H1 (cell line): ENCODE measurements around the gene SMG7. TPM values are rescaled to one million over a fixed set of nuclear protein-coding genes. Genes with fewer than 3 reads are reported as not detected.

Experiments
- CTCF ChIA-PET: fragments of 300-600 bp; sonication (Branson Sonifier 250); formaldehyde crosslinking; loops from one replicate; lab custom pipeline; 2021; ENCODE audit not compliant: partially characterized antibody; lab: Charles Lee
- POLR2A ChIA-PET: fragments of 300-600 bp; sonication (Branson Sonifier 250); formaldehyde crosslinking; loops from one replicate; lab custom pipeline; 2021; ENCODE audit warnings: inconsistent platforms; ENCODE audit not compliant: partially characterized antibody; lab: Charles Lee
- DNase-seq, 2 experiments: peaks; one replicate each; pipeline versions ENCODE4 v3.0.0 to v3.0.0-alpha.2; 2010 to 2022; ENCODE audit warnings: low spot score in 2 of 2, low read depth in 1 of 2, mixed read lengths in 1 of 2
- FAIRE-seq: peaks from 2 replicates; lab custom pipeline; 2011; peaks lifted over from hg19 to GRCh38; lab: Jason Lieb, UNC
- H2AFZ ChIP-seq: 2 replicates; pipeline ENCODE4 v1.8.1; 2012; ENCODE audit warnings: low read length, inconsistent platforms
- H2AK5ac ChIP-seq: 2 replicates; pipeline ENCODE4 v1.6.1; 2013; ENCODE audit warnings: low read depth, low read length
- H2BK120ac ChIP-seq: replicated peaks from 2 replicates; pipeline ENCODE3; 2013; ENCODE audit warnings: low read depth, low read length, inconsistent platforms
- H2BK12ac ChIP-seq: 2 replicates; pipeline ENCODE4 v1.6.1; 2013; ENCODE audit warnings: low read depth, low read length
- H2BK15ac ChIP-seq: 2 replicates; pipeline ENCODE4 v1.6.1; 2013; ENCODE audit warnings: low read length
- H2BK20ac ChIP-seq: 2 replicates; pipeline ENCODE4 v1.6.1; 2013; ENCODE audit warnings: low read length
- H2BK5ac ChIP-seq: 2 replicates; pipeline ENCODE4 v1.6.1; 2013; ENCODE audit warnings: low read depth, low read length
- H3K14ac ChIP-seq: 2 replicates; pipeline ENCODE4 v1.6.1; 2013; ENCODE audit warnings: inconsistent platforms; ENCODE audit not compliant: insufficient read length
- H3K18ac ChIP-seq: 2 replicates; pipeline ENCODE4 v1.6.1; 2013; ENCODE audit warnings: low read length; ENCODE audit errors: extremely low read depth
- H3K23ac ChIP-seq: 2 replicates; pipeline ENCODE4 v1.6.1; 2013; ENCODE audit warnings: inconsistent platforms; ENCODE audit not compliant: insufficient read length
- H3K23me2 ChIP-seq: 2 replicates; pipeline ENCODE4 v1.6.1; 2013; ENCODE audit warnings: low read depth, low read length
- H3K27ac ChIP-seq: 2 replicates; pipeline ENCODE4 v1.6.1; 2011; ENCODE audit warnings: low read depth, low read length, inconsistent platforms
- H3K27me3 ChIP-seq, 4 experiments: replicated peaks in 1 of 4; 1 replicate in 1 of 4; 2 replicates in 3 of 4; pipeline versions ENCODE4 v1.6.1 to v1.8.1; 2011 to 2013; ENCODE audit warnings: low read length in 3 of 4, mild to moderate bottlenecking in 3 of 4, inconsistent platforms in 2 of 4, mixed read lengths in 2 of 4, moderate library complexity in 1 of 4; ENCODE audit not compliant: control insufficient read depth in 3 of 4, insufficient read depth in 3 of 4; ENCODE audit errors: extremely low read depth in 1 of 4
- H3K36me3 ChIP-seq, 4 experiments: 2 replicates each; pipeline versions ENCODE4 v1.6.1 to v1.8.1; 2011 to 2013; ENCODE audit warnings: mild to moderate bottlenecking in 4 of 4, low read length in 3 of 4, moderate library complexity in 2 of 4, control low read depth in 1 of 4, inconsistent platforms in 1 of 4; ENCODE audit not compliant: insufficient read depth in 4 of 4, control insufficient read depth in 2 of 4
- H3K4ac ChIP-seq: replicated peaks from 2 replicates; pipeline ENCODE3; 2013; ENCODE audit warnings: low read length, low read depth, mixed read lengths, inconsistent platforms; ENCODE audit not compliant: insufficient read length
- H3K4me1 ChIP-seq, 4 experiments: replicated peaks in 1 of 4; 1 replicate in 1 of 4; 2 replicates in 3 of 4; pipeline versions ENCODE4 v1.6.1 to v1.8.1; 2011 to 2013; ENCODE audit warnings: low read length in 3 of 4, inconsistent platforms in 2 of 4, mixed read lengths in 1 of 4; ENCODE audit not compliant: insufficient read depth in 4 of 4, control insufficient read depth in 3 of 4
- H3K4me2 ChIP-seq, 2 experiments: 2 replicates each; pipeline versions ENCODE4 v1.6.1 to v1.8.1; 2011 to 2013; ENCODE audit warnings: low read depth in 2 of 2, low read length in 2 of 2, control low read depth in 1 of 2, inconsistent platforms in 1 of 2, mild to moderate bottlenecking in 1 of 2; ENCODE audit not compliant: insufficient read depth in 1 of 2
- H3K4me3 ChIP-seq, 4 experiments: fragments of 200-600, 300-600 bp in 1 of 4; sonication (generic), shearing (Covaris generic), sonication (Bioruptor Twin) in 1 of 4; 2 replicates each; pipeline versions ENCODE4 v1.5.1 to v1.8.1; 2011 to 2016; ENCODE audit warnings: low read length in 4 of 4, low read depth in 3 of 4, control low read depth in 2 of 4, inconsistent platforms in 2 of 4, mild to moderate bottlenecking in 2 of 4, mixed read lengths in 1 of 4, moderate library complexity in 1 of 4; ENCODE audit not compliant: insufficient read depth in 2 of 4; ENCODE audit errors: extremely low read depth in 1 of 4
- H3K56ac ChIP-seq: replicated peaks from 2 replicates; pipeline ENCODE3; 2013; ENCODE audit warnings: low read depth, mild to moderate bottlenecking, mixed read lengths, low read length, inconsistent platforms; ENCODE audit not compliant: insufficient read length
- H3K79me1 ChIP-seq: 2 replicates; pipeline ENCODE4 v1.6.1; 2013; ENCODE audit warnings: low read depth, low read length, control low read depth
- H3K79me2 ChIP-seq, 2 experiments: 2 replicates each; pipeline versions ENCODE4 v1.6.1 to v1.8.1; 2012 to 2013; ENCODE audit warnings: low read length in 2 of 2, mild to moderate bottlenecking in 2 of 2, inconsistent platforms in 1 of 2; ENCODE audit not compliant: insufficient read depth in 2 of 2, control insufficient read depth in 1 of 2
- H3K9ac ChIP-seq, 4 experiments: replicated peaks in 1 of 4; 1 replicate in 1 of 4; 2 replicates in 3 of 4; pipeline versions ENCODE4 v1.6.1 to v1.8.1; 2011 to 2013; ENCODE audit warnings: low read depth in 3 of 4, low read length in 3 of 4, control low read depth in 2 of 4, mild to moderate bottlenecking in 2 of 4, moderate library complexity in 2 of 4, inconsistent platforms in 1 of 4; ENCODE audit errors: extremely low read depth in 1 of 4
- H3K9me3 ChIP-seq, 2 experiments: 2 replicates each; pipeline versions ENCODE4 v1.6.1 to v1.8.1; 2012 to 2013; ENCODE audit warnings: mild to moderate bottlenecking in 2 of 2, moderate library complexity in 2 of 2, control low read depth in 1 of 2, inconsistent platforms in 1 of 2, low read depth in 1 of 2, low read length in 1 of 2, mixed read lengths in 1 of 2; ENCODE audit not compliant: insufficient read depth in 2 of 2
- H4K20me1 ChIP-seq, 2 experiments: replicated peaks in 1 of 2; 2 replicates each; pipeline versions ENCODE3 to v1.8.1; 2011 to 2013; ENCODE audit warnings: inconsistent platforms in 2 of 2, low read length in 2 of 2, mild to moderate bottlenecking in 1 of 2; ENCODE audit not compliant: insufficient read depth in 2 of 2, control insufficient read depth in 1 of 2
- H4K5ac ChIP-seq: 2 replicates; pipeline ENCODE4 v1.6.1; 2013; ENCODE audit warnings: low read length, low read depth, mixed read lengths, inconsistent platforms; ENCODE audit not compliant: insufficient read length
- H4K8ac ChIP-seq: 2 replicates; pipeline ENCODE4 v1.8.0; 2013; ENCODE audit warnings: mild to moderate bottlenecking, moderate library complexity, low read length, inconsistent platforms; ENCODE audit not compliant: insufficient read depth; ENCODE audit errors: extremely low read depth
- H4K91ac ChIP-seq: replicated peaks from 2 replicates; pipeline ENCODE3; 2013; ENCODE audit warnings: low read length, mixed read lengths, inconsistent platforms; ENCODE audit not compliant: insufficient read length
- CBX5 ChIP-seq: fragments of 300-800, 300-1000 bp; sonication (generic); IDR thresholded peaks from 2 replicates; pipeline ENCODE4 v1.7.1; 2016; ENCODE audit warnings: antibody characterized with exemption, low read length, low read depth
- CBX8 ChIP-seq: fragments of 300-800, 300-1000 bp; sonication (generic); IDR thresholded peaks from 2 replicates; pipeline ENCODE4 v1.7.1; 2016; ENCODE audit warnings: low read depth, low read length, borderline replicate concordance
- FOSL1 ChIP-seq: IDR thresholded peaks from 2 replicates; pipeline ENCODE4 v1.6.1; 2011; ENCODE audit warnings: mild to moderate bottlenecking, low read depth, low read length, moderate library complexity; ENCODE audit not compliant: insufficient read depth
- GTF2F1 ChIP-seq: IDR thresholded peaks from 2 replicates; pipeline ENCODE4 v1.6.1; 2012; ENCODE audit warnings: low read depth, low read length, improper control_type of control experiment, borderline replicate concordance
- HDAC6 ChIP-seq: IDR thresholded peaks from one replicate; pipeline ENCODE4 v1.7.1; 2012; ENCODE audit warnings: low read depth, mild to moderate bottlenecking, inconsistent platforms, low read length, moderate library complexity
- JUND ChIP-seq: IDR thresholded peaks from 2 replicates; pipeline ENCODE4 v1.6.1; 2011; ENCODE audit warnings: mild to moderate bottlenecking, improper control_type of control experiment, low read length
- SIRT6 ChIP-seq: IDR thresholded peaks from one replicate; pipeline ENCODE4 v1.7.1; 2012; ENCODE audit warnings: low read length, inconsistent platforms
- SP2 ChIP-seq: IDR thresholded peaks from 2 replicates; pipeline ENCODE4 v1.6.1; 2012; ENCODE audit warnings: mild to moderate bottlenecking, low read length, inconsistent platforms
- SP4 ChIP-seq: IDR thresholded peaks from 2 replicates; pipeline ENCODE4 v1.6.1; 2012; ENCODE audit warnings: low read length, inconsistent platforms
- TBP ChIP-seq: IDR thresholded peaks from 2 replicates; pipeline ENCODE4 v1.6.1; 2011; ENCODE audit warnings: low read depth, low read length, improper control_type of control experiment
- WGBS, 2 experiments: shearing (Covaris generic) in 1 of 2; methylation state at CpG; one replicate each; pipeline versions ENCODE4 v1.1.6 to v1.1.7; 2013 to 2015; ENCODE audit warnings: low lambda C conversion rate in 2 of 2, mixed read lengths in 2 of 2, inconsistent platforms in 1 of 2, low coverage in 1 of 2, missing lambda C conversion rate in 1 of 2; ENCODE audit not compliant: insufficient replicate concordance in 2 of 2, insufficient coverage in 1 of 2, insufficient read length in 1 of 2; ENCODE audit errors: extremely low coverage in 1 of 2, missing lambda C conversion rate in 1 of 2; 5-methylcytosine and 5-hydroxymethylcytosine counted together
- polyA plus RNA-seq, 7 experiments: library from polyadenylated mRNA; depleted of rRNA in 3 of 7; stranded (reverse) in 5 of 7; unstranded in 2 of 7; fragments of >200 nt in 5 of 7; fragments of 200-250 nt in 2 of 7; gene quantifications; 1 replicate in 5 of 7; 2 replicates in 1 of 7; 4 replicates in 1 of 7; pipeline versions ENCODE4 v1.2.1 to v1.2.3, GENCODE V29; 2011 to 2013; ENCODE audit warnings: missing spikeins in 2 of 7, mixed read lengths in 2 of 7
- total RNA-seq: library from RNA; stranded (reverse); fragmentation: NEBNext Ultra II Directional; extraction: Animal tissue kit (Norgen Biotek cat#: 25700); gene quantifications from 2 replicates; pipeline ENCODE4 v1.2.1, GENCODE V29; 2021

Gene SMG7
- total and polyA plus RNA-seq, 2 of the 8 experiments (the other 6 are each of a cell fraction or from before 2014, with no cell fraction given), result 39.3 to 65.6 TPM

- peak overlapping the region; percentile 62; the same call in 1 of the 2 replicates for H2BK12ac ChIP-seq
- H3K36me3 ChIP-seq, result no peaks in the 10 kb centered on the region; a peak in 1 of 8 replicates
- no peak overlapping the region for H2BK120ac ChIP-seq
- no peak overlapping the region for H2BK15ac ChIP-seq
- H3K79me2 ChIP-seq, result no peaks in the 10 kb centered on the region
- H2BK5ac ChIP-seq, result no peak overlapping the region
- H3K79me1 ChIP-seq, result no peaks in the 10 kb centered on the region
- peaks cover 5% of the 10 kb centered on the region; the same call in 1 of the 2 replicates for H3K23me2 ChIP-seq
- H4K5ac ChIP-seq, result no peak overlapping the region
- H4K20me1 ChIP-seq, result no peaks in the 10 kb centered on the region
- no peak overlapping the region for H2AFZ ChIP-seq
- CTCF ChIA-PET, result no interaction called here
- H2BK20ac ChIP-seq, result no peak overlapping the region
- no peak overlapping the region for H3K4ac ChIP-seq
- no peak overlapping the region for H2AK5ac ChIP-seq
- no peak overlapping the region for H3K9ac ChIP-seq
- H3K56ac ChIP-seq, result no peak overlapping the region
- no peak overlapping the region for H3K14ac ChIP-seq
- H3K27me3 ChIP-seq, result no peaks in the 10 kb centered on the region
- peaks cover 0 to 4% (median 1%) of the 10 kb centered on the region in 4 experiments; a peak in 3 of 7 replicates for H3K4me1 ChIP-seq
- H3K27ac ChIP-seq, result no peak overlapping the region
- H3K23ac ChIP-seq, result no peak overlapping the region
- DNase-seq (no peak), FAIRE-seq (no peak)
- no peaks in the 10 kb centered on the region for H3K9me3 ChIP-seq
- no peak overlapping the region for H4K91ac ChIP-seq
- TF ChIP-seq SIRT6 (no peak), HDAC6 (no peak), FOSL1 (no peak), CBX5 (no peak), CBX8 (no peak), SP2 (no peak), SP4 (no peak), JUND (no peak), GTF2F1 (no peak), TBP (no peak)
- H3K4me3 ChIP-seq, result no peak overlapping the region
- 55% methylated on average over 2 of the region's 2 CpGs; no CpG with 5 or more reads in 1 of the 2 experiments for WGBS, 2 experiments
- no peak overlapping the region for H3K4me2 ChIP-seq
- POLR2A ChIA-PET, result no interaction called here
- H4K8ac ChIP-seq, result no peak overlapping the region
- no peak overlapping the region for H3K18ac ChIP-seq
Measured at GRCh38 chr1:183466781-183467180, 5.5 kb upstream of the SMG7 start.
